Measurements from ENCODE around the gene SLC24A5.

DNA sequence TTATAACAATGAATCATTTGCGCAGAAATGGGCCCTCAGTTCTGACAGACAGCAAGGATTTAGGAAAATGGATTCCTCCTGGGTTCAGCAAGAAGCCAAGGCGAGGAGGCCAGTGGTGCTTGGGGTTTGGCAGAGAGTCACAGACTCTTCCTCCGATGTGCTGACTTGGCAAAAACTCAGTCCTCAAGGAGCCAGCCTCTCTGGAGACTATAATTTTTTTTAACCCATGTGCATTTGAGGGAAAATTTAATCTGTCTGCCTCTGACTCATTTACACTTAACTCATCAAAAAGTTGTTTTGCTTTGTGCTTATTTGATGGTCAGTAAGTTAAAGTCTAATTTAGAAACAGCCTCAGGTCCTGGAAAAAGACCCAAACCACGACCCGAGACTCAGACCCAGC is 34.2 kb upstream of the SLC24A5 start:
- TF ChIP-seq, protein P1, sequence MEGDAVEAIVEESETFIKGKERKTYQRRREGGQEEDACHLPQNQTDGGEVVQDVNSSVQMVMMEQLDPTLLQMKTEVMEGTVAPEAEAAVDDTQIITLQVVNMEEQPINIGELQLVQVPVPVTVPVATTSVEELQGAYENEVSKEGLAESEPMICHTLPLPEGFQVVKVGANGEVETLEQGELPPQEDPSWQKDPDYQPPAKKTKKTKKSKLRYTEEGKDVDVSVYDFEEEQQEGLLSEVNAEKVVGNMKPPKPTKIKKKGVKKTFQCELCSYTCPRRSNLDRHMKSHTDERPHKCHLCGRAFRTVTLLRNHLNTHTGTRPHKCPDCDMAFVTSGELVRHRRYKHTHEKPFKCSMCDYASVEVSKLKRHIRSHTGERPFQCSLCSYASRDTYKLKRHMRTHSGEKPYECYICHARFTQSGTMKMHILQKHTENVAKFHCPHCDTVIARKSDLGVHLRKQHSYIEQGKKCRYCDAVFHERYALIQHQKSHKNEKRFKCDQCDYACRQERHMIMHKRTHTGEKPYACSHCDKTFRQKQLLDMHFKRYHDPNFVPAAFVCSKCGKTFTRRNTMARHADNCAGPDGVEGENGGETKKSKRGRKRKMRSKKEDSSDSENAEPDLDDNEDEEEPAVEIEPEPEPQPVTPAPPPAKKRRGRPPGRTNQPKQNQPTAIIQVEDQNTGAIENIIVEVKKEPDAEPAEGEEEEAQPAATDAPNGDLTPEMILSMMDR (IDR thresholded peaks at IDR 0.05), result no peak
- no peak for TF ChIP-seq POLR2A (IDR thresholded peaks at IDR 0.05)
